Subcutaneous preadipocyte (primary cell): Measurements from ENCODE around the gene ADGRL3. TPM values are rescaled to one million over a fixed set of nuclear protein-coding genes. Genes with fewer than 3 reads are reported as not detected.

Source experiments
- small RNA-seq: library from RNA; depleted of rRNA; stranded (forward); fragments of <200 nt; gene quantifications from one replicate; pipeline ENCODE3, GENCODE V24; 2012
- total RNA-seq: library from RNA; depleted of rRNA; stranded (reverse); fragments of >200 nt; gene quantifications from 2 replicates; pipeline ENCODE4 v1.2.3, GENCODE V29; 2012

ADGRL3 gene
- total RNA-seq, result not detected in 2 replicates

DNA sequence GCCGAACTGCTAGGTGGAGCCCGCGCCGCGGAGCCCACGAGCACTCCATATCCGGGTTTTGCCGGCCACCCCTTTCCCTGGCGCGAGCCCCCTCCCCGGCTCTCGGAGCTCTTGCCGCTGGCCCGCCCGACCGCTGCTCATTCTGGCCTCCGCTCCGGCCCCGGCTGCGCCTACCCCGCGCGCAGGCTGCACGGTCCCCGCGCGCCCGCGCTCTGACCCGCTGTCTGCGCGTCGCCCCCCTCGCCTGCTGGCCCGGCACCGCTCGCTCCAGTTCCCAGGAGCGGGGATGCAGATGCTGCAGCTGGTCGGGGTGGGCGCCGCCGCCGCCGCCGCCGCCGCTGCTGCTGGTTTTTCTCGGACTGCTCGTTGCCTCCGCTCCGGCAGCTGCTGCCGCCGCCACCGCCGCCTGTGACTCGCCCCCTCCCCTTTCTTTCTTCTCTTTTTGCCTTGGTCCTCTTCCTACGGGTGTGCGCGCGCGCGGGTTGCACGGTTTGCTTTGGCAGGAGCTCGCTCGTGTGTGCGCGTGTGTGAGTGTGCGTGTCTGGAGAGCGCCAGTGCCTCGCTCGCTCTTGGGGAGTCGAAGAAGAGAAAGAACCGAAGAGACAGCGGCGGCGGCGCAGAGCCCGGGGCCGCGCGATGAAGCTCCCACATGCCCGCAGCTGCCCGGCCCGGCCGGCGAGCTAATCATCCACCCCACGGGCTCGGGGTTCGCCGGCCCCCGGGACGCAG lies at the start of gene ADGRL3:
Gene ADGRL3, plus strand, starts transcription at position 140 of the 729 bp plus-strand sequence.

Small RNAs within 50 kb of the gene (small RNA-seq; reads per million reads assigned to genes)
- gene RF00019, result not detected
